ENCODE measurements around the gene VMAC. TPM values are rescaled to one million over a fixed set of nuclear protein-coding genes. Genes with fewer than 3 reads are reported as not detected.
A peak's percentile ranks its signal among the peaks of the same experiment; 100 is the strongest.

Gene VMAC
- total and polyA plus RNA-seq, 2 of the 8 experiments (the other 6 are each of a cell fraction or from before 2014, with no cell fraction given): 1.3 to 2.2 TPM

GRCh38 chr19:5951338-5951861 is 46.7 kb downstream of the VMAC start:
- Histone ChIP-seq H2BK5ac (ENCODE audit: low read depth, low read length) (no peak overlapping the region), H3K27me3 (replicated peaks in 1 of 4; ENCODE audit: control insufficient read depth in 3 of 4, extremely low read depth in 1 of 4, insufficient read depth in 3 of 4, low read length in 3 of 4) (no peaks in the 10 kb centered on the region; a peak in 1 of 7 replicates), H2BK12ac (ENCODE audit: low read depth, low read length) (no peak overlapping the region), H3K4me2 (ENCODE audit: insufficient read depth in 1 of 2, low read depth in 2 of 2, low read length in 2 of 2) (peak overlapping the region; percentile 54 to 65), H3K79me1 (ENCODE audit: low read depth, low read length) (peaks cover 27% of the 10 kb centered on the region), H3K56ac (replicated peaks; ENCODE audit: insufficient read length, low read depth, low read length) (no peak overlapping the region), H3K9ac (replicated peaks in 1 of 4; ENCODE audit: extremely low read depth in 1 of 4, low read depth in 3 of 4, low read length in 3 of 4) (no peak overlapping the region), H2BK20ac (ENCODE audit: low read length) (no peak overlapping the region), H3K23me2 (ENCODE audit: low read depth, low read length) (no peaks in the 10 kb centered on the region), H3K23ac (ENCODE audit: insufficient read length) (no peak overlapping the region), H3K9me3 (ENCODE audit: insufficient read depth in 2 of 2, low read depth in 1 of 2, low read length in 1 of 2) (no peaks in the 10 kb centered on the region), H3K18ac (ENCODE audit: extremely low read depth, low read length) (peak overlapping the region; percentile 22; the same call in 1 of the 2 replicates), H3K4ac (replicated peaks; ENCODE audit: insufficient read length, low read depth, low read length) (no peak overlapping the region), H3K4me1 (replicated peaks in 1 of 4; ENCODE audit: control insufficient read depth in 3 of 4, insufficient read depth in 4 of 4, low read length in 3 of 4) (peaks cover 31 to 54% (median 38%) of the 10 kb centered on the region in 4 experiments), H2BK15ac (ENCODE audit: low read length) (no peak overlapping the region), H3K4me3 (ENCODE audit: extremely low read depth in 1 of 4, insufficient read depth in 2 of 4, low read depth in 3 of 4, low read length in 4 of 4) (peak overlapping the region in 2 of 4 experiments; percentile 5 to 28; a peak in 3 of 8 replicates), H4K91ac (replicated peaks; ENCODE audit: insufficient read length, low read length) (no peak overlapping the region), H3K79me2 (ENCODE audit: control insufficient read depth in 1 of 2, insufficient read depth in 2 of 2, low read length in 2 of 2) (peaks cover 3 to 87% of the 10 kb centered on the region in 2 experiments), H3K14ac (ENCODE audit: insufficient read length) (no peak overlapping the region), H4K20me1 (replicated peaks in 1 of 2; ENCODE audit: control insufficient read depth in 1 of 2, insufficient read depth in 2 of 2, low read length in 2 of 2) (peaks cover 33 to 45% of the 10 kb centered on the region in 2 experiments), H2BK120ac (replicated peaks; ENCODE audit: low read depth, low read length) (no peak overlapping the region), H2AK5ac (ENCODE audit: low read depth, low read length) (no peak overlapping the region), H3K36me3 (ENCODE audit: control insufficient read depth in 2 of 4, insufficient read depth in 4 of 4, low read length in 3 of 4) (peaks cover 0 to 3% (median 0%) of the 10 kb centered on the region in 4 experiments; a peak in 1 of 8 replicates), H2AFZ (ENCODE audit: low read length) (no peak overlapping the region), H4K8ac (ENCODE audit: extremely low read depth, insufficient read depth, low read length) (no peak overlapping the region), H3K27ac (ENCODE audit: low read depth, low read length) (no peak overlapping the region), H4K5ac (ENCODE audit: insufficient read length, low read depth, low read length) (no peak overlapping the region)
- ChIA-PET CTCF (ENCODE audit: partially characterized antibody) (interaction anchor here (0.6 to 6.0 kb wide), 7 partner anchors 8 to 715 kb away, joined by 3 to 48 read pairs (median 5); no protein-coding TSS in a partner anchor), POLR2A (ENCODE audit: partially characterized antibody) (interaction anchor here (0.9 to 4.0 kb wide), 7 partner anchors 8 to 123 kb away, joined by 3 to 13 read pairs (median 4); partner anchors contain the start of gene NDUFA11)
- FAIRE-seq: no peak
- WGBS, 2 experiments (ENCODE audit: extremely low coverage in 1 of 2, insufficient coverage in 1 of 2, insufficient read length in 1 of 2, insufficient replicate concordance in 2 of 2, low coverage in 1 of 2, low lambda C conversion rate in 2 of 2, missing lambda C conversion rate in 1 of 2): 23% methylated on average over 19 of the region's 19 CpGs; no CpG with 5 or more reads in 1 of the 2 experiments
- DNase-seq (ENCODE audit: low read depth in 1 of 2, low spot score in 2 of 2): no peak
- TF ChIP-seq FOSL1 (IDR thresholded peaks at IDR 0.05; ENCODE audit: insufficient read depth, low read depth, low read length) (no peak), ASH2L (IDR thresholded peaks at IDR 0.05; ENCODE audit: low read length) (no peak)
